PC-9 (cell line): ENCODE results near the gene BICC1. TPM values are rescaled to one million over a fixed set of nuclear protein-coding genes. Genes with fewer than 3 reads are reported as not detected.

Source experiments
- BruUV-seq: library from RNA; stranded (reverse); fragments of 400-500 nt; replicated peaks from 2 replicates; lab custom pipeline; 2021; lab: Mats Ljungman, UMichigan
- CTCF ChIA-PET: fragments of 300-600 bp; sonication (Branson Sonifier 250); formaldehyde crosslinking; loops from one replicate; lab custom pipeline; 2022; ENCODE audit warnings: antibody characterized with exemption; lab: Charles Lee
- POLR2A ChIA-PET: fragments of 300-600 bp; sonication (Branson Sonifier 250); formaldehyde crosslinking; loops from one replicate; lab custom pipeline; 2022; ENCODE audit warnings: antibody characterized with exemption; ENCODE audit not compliant: unreplicated experiment; lab: Charles Lee
- DNase-seq, 2 experiments: peaks; one replicate each; pipeline versions ENCODE4 v3.0.0 to v3.0.0-alpha.2; 2015 to 2022; ENCODE audit warnings: mixed read lengths in 1 of 2
- H2AFZ ChIP-seq: fragments of 200-600 bp; sonication (generic); 2 replicates; pipeline ENCODE4 v1.8.1; 2017; ENCODE audit warnings: antibody characterized with exemption
- H3F3A ChIP-seq: fragments of 200-600 bp; sonication (generic); 2 replicates; pipeline ENCODE4 v1.8.1; 2017; ENCODE audit warnings: antibody characterized with exemption, mild to moderate bottlenecking, low read depth; ENCODE audit not compliant: insufficient read depth
- H3K27ac ChIP-seq: fragments of 200-600 bp; sonication (generic); 2 replicates; pipeline ENCODE4 v1.6.1; 2016; ENCODE audit warnings: mixed run types
- H3K27me3 ChIP-seq: fragments of 200-600 bp; sonication (generic); 2 replicates; pipeline ENCODE4 v1.6.1; 2016; ENCODE audit warnings: low read depth, mixed run types; ENCODE audit not compliant: insufficient read depth
- H3K36me3 ChIP-seq: fragments of 200-600 bp; sonication (generic); 2 replicates; pipeline ENCODE4 v1.6.1; 2016; ENCODE audit warnings: low read depth, mixed run types
- H3K4me1 ChIP-seq: fragments of 200-600 bp; sonication (generic); replicated peaks from 2 replicates; pipeline ENCODE4 v1.6.1; 2016; ENCODE audit warnings: mixed run types; ENCODE audit not compliant: insufficient read depth
- H3K4me2 ChIP-seq: fragments of 200-600 bp; sonication (generic); 2 replicates; pipeline ENCODE4 v1.6.1; 2017; ENCODE audit warnings: mixed run types
- H3K4me3 ChIP-seq: fragments of 200-600 bp; sonication (generic); 2 replicates; pipeline ENCODE4 v1.6.1; 2016; ENCODE audit warnings: mixed run types
- H3K79me2 ChIP-seq: fragments of 200-600 bp; sonication (generic); 2 replicates; pipeline ENCODE4 v1.6.1; 2017; ENCODE audit warnings: low read depth, mixed run types
- H3K9me2 ChIP-seq: fragments of 200-600 bp; sonication (generic); 2 replicates; pipeline ENCODE4 v1.8.1; 2017; ENCODE audit warnings: mild to moderate bottlenecking; ENCODE audit not compliant: insufficient read depth
- H3K9me3 ChIP-seq: fragments of 200-600 bp; sonication (generic); 2 replicates; pipeline ENCODE4 v1.8.1; 2016; ENCODE audit warnings: low read depth; ENCODE audit not compliant: insufficient read depth
- H4K20me1 ChIP-seq: fragments of 200-600 bp; sonication (generic); 2 replicates; pipeline ENCODE4 v1.8.1; 2017; ENCODE audit not compliant: insufficient read depth
- CTCF ChIP-seq: fragments of 200-600 bp; sonication (generic); conservative IDR thresholded peaks from 2 replicates; pipeline ENCODE4 v1.6.1; 2017; ENCODE audit warnings: mixed run types, antibody characterized with exemption, mild to moderate bottlenecking, moderate library complexity
- EZH2 ChIP-seq: fragments of 200-600 bp; sonication (generic); IDR thresholded peaks from 2 replicates; pipeline ENCODE4 v1.8.0; 2017; ENCODE audit warnings: antibody characterized with exemption, low read depth
- intact Hi-C: fragments of 100-400 bp; cut with micrococcal nuclease; formaldehyde crosslinking; loops from one replicate; pipeline ENCODE4 v1.10.0; 2022; ENCODE audit not compliant: unreplicated experiment
- total RNA-seq: library from RNA; stranded (reverse); gene quantifications from 2 replicates; pipeline ENCODE4 v1.2.3, GENCODE V29; 2021

Gene BICC1
- total RNA-seq, 1 experiment from 2014 or later: not detected

- no peak for TF ChIP-seq CTCF
- no peak for TF ChIP-seq EZH2
- POLR2A ChIA-PET: no interaction called here
- CTCF ChIA-PET: no interaction called here
Observed at GRCh38 chr10:58662314-58662713, 149.6 kb downstream of the BICC1 start.

GRCh38 chr10:58665361-58665760 is 152.7 kb downstream of the BICC1 start:
- peak overlapping the region; percentile 60; the same call in 1 of the 2 replicates for H3K4me2 ChIP-seq
- H3F3A ChIP-seq: no peaks in the 10 kb centered on the region
- H2AFZ ChIP-seq: 0 out of 2 replicates have a peak overlapping the region, but pooled peaks have one; percentile 42
- no peaks in the 10 kb centered on the region for H4K20me1 ChIP-seq
- POLR2A ChIA-PET: no interaction called here
- no peaks in the 10 kb centered on the region for H3K4me1 ChIP-seq
- H3K9me2 ChIP-seq: no peaks in the 10 kb centered on the region
- CTCF ChIA-PET: no interaction called here
- H3K79me2 ChIP-seq: no peaks in the 10 kb centered on the region
- peaks cover 10% of the 10 kb centered on the region; the same call in 1 of the 2 replicates for H3K9me3 ChIP-seq
- no peaks in the 10 kb centered on the region for H3K36me3 ChIP-seq
- no peak overlapping the region for H3K4me3 ChIP-seq
- intact Hi-C loops: no loop called here
- BruUV-seq: no TSS peak
- DNase-seq: no peak
- H3K27me3 ChIP-seq: no peaks in the 10 kb centered on the region
- H3K27ac ChIP-seq: no peak overlapping the region
- TF ChIP-seq CTCF: no peak
- no peak for TF ChIP-seq EZH2

More at GRCh38 chr10:58662314-58662713, 149.6 kb downstream of the BICC1 start:
- intact Hi-C loops: no loop called here
- no peak overlapping the region for H3K4me3 ChIP-seq
- H3F3A ChIP-seq: no peaks in the 10 kb centered on the region
- H2AFZ ChIP-seq: no peak overlapping the region
- no peaks in the 10 kb centered on the region for H3K4me1 ChIP-seq
- H3K4me2 ChIP-seq: no peak overlapping the region
- peaks cover 10% of the 10 kb centered on the region; the same call in 1 of the 2 replicates for H3K9me3 ChIP-seq
- no peaks in the 10 kb centered on the region for H3K9me2 ChIP-seq
- peak in 1 of 2 experiments; percentile 73 for DNase-seq
- no peaks in the 10 kb centered on the region for H3K36me3 ChIP-seq
- BruUV-seq: no TSS peak
- no peak overlapping the region for H3K27ac ChIP-seq
- H3K79me2 ChIP-seq: no peaks in the 10 kb centered on the region
- peaks cover under 1% of the 10 kb centered on the region; the same call in 1 of the 2 replicates for H3K27me3 ChIP-seq
- H4K20me1 ChIP-seq: no peaks in the 10 kb centered on the region

GRCh38 chr10:58666024-58666423 is 153.4 kb downstream of the BICC1 start:
- Histone ChIP-seq H3K4me3 (no peak overlapping the region), H2AFZ (0 out of 2 replicates have a peak overlapping the region, but pooled peaks have one; percentile 42), H3K27me3 (no peaks in the 10 kb centered on the region), H3K4me2 (peak overlapping the region; percentile 60), H3K36me3 (no peaks in the 10 kb centered on the region), H3K4me1 (no peaks in the 10 kb centered on the region), H3K9me3 (peaks cover 10% of the 10 kb centered on the region; the same call in 1 of the 2 replicates), H3F3A (no peaks in the 10 kb centered on the region), H3K27ac (no peak overlapping the region), H3K9me2 (no peaks in the 10 kb centered on the region), H3K79me2 (no peaks in the 10 kb centered on the region), H4K20me1 (no peaks in the 10 kb centered on the region)
- intact Hi-C loops: no loop called here
- DNase-seq: no peak
- no TSS peak for BruUV-seq
- CTCF ChIA-PET: no interaction called here
- TF ChIP-seq EZH2 (no peak), CTCF (no peak)
- POLR2A ChIA-PET: no interaction called here
